HFFc6 (cell line): ENCODE measurements around the gene ABCG5. TPM values are rescaled to one million over a fixed set of nuclear protein-coding genes. Genes with fewer than 3 reads are reported as not detected.
A peak's percentile ranks its signal among the peaks of the same experiment; 100 is the strongest.

Experiments used
- DNase-seq: peaks from one replicate; pipeline ENCODE4 v3.0.0-alpha.2; 2018
- H3K27ac Mint-ChIP-seq: 2 replicates; pipeline ENCODE4 v1.8.0; 2020; ENCODE audit warnings: mild to moderate bottlenecking, mixed read lengths
- H3K27me3 Mint-ChIP-seq: 2 replicates; pipeline ENCODE4 v1.8.0; 2021; ENCODE audit warnings: mild to moderate bottlenecking, moderate library complexity, mixed read lengths; ENCODE audit not compliant: insufficient read depth
- H3K36me3 Mint-ChIP-seq: 2 replicates; pipeline ENCODE4 v1.8.0; 2021; ENCODE audit warnings: low read depth, mixed read lengths
- H3K4me1 Mint-ChIP-seq: 2 replicates; pipeline ENCODE4 v1.8.0; 2020; ENCODE audit warnings: low read depth, mixed read lengths
- H3K4me3 Mint-ChIP-seq: 2 replicates; pipeline ENCODE4 v1.8.0; 2020; ENCODE audit warnings: mild to moderate bottlenecking, moderate library complexity, mixed read lengths
- H3K9me3 Mint-ChIP-seq: 2 replicates; pipeline ENCODE4 v1.8.0; 2020; ENCODE audit warnings: mild to moderate bottlenecking, mixed read lengths
- CTCF ChIP-seq: fragments of 200-600 bp; sonication (generic); IDR thresholded peaks from 2 replicates; pipeline ENCODE4 v1.5.0; 2021; ENCODE audit warnings: antibody characterized with exemption, mild to moderate bottlenecking
- total RNA-seq, 6 experiments: library from RNA; stranded (reverse); fragmentation: NEBNext Ultra II Directional; extraction: Animal tissue kit (Norgen Biotek cat#: 25700); gene quantifications; 2 replicates in 1 of 6; 3 replicates in 5 of 6; pipeline ENCODE4 v1.2.3, GENCODE V29; 2021

ABCG5 gene
- total RNA-seq, 6 experiments from 2014 or later = not detected

- H3K27me3 Mint-ChIP-seq = no peaks in the 10 kb centered on the region; the same call in 1 of the 2 replicates
- H3K4me3 Mint-ChIP-seq = no peak overlapping the region
- H3K4me1 Mint-ChIP-seq = no peaks in the 10 kb centered on the region
- TF ChIP-seq CTCF = no peak
- H3K27ac Mint-ChIP-seq = no peak overlapping the region
- no peak for DNase-seq
- no peaks in the 10 kb centered on the region for H3K9me3 Mint-ChIP-seq
- no peaks in the 10 kb centered on the region; the same call in 1 of the 2 replicates for H3K36me3 Mint-ChIP-seq
Measured at GRCh38 chr2:43803113-43803512, 35.5 kb downstream of the ABCG5 start.

DNA sequence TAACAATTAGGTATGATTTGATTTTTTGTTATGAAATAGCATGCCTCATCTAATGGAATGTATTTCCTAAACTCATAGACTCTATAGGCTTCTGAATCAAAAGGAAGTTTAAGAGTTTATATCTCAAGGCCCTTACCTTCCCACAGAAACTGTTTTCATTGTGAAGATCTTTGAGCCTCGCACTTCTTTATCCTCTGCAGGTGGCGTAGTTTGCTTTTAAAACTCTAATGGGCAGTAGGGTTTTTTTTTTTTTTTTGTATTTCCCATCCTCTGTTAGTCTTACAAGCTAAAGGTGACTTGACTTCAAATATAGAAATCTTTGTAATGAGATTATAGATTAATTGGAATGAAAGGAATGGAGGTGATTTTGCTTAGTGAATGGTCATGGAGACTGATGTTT is 36.5 kb downstream of the ABCG5 start:
- no peaks in the 10 kb centered on the region; the same call in 1 of the 2 replicates for H3K27me3 Mint-ChIP-seq
- H3K9me3 Mint-ChIP-seq = no peaks in the 10 kb centered on the region
- no peak overlapping the region for H3K4me3 Mint-ChIP-seq

GRCh38 chr2:43800894-43801293 is 37.7 kb downstream of the ABCG5 start:
- H3K27ac Mint-ChIP-seq = no peak overlapping the region
- H3K9me3 Mint-ChIP-seq = no peaks in the 10 kb centered on the region
- DNase-seq = no peak
- no peak overlapping the region for H3K4me3 Mint-ChIP-seq
- no peaks in the 10 kb centered on the region; the same call in 1 of the 2 replicates for H3K36me3 Mint-ChIP-seq
- TF ChIP-seq CTCF = no peak
- H3K4me1 Mint-ChIP-seq = no peaks in the 10 kb centered on the region
- H3K27me3 Mint-ChIP-seq = no peaks in the 10 kb centered on the region; the same call in 1 of the 2 replicates

More for the DNA sequence above, 36.5 kb downstream of the ABCG5 start:
- no peak for DNase-seq
- H3K4me1 Mint-ChIP-seq = no peaks in the 10 kb centered on the region
- H3K36me3 Mint-ChIP-seq = no peaks in the 10 kb centered on the region; the same call in 1 of the 2 replicates
- no peak for TF ChIP-seq CTCF
- no peak overlapping the region for H3K27ac Mint-ChIP-seq

DNA sequence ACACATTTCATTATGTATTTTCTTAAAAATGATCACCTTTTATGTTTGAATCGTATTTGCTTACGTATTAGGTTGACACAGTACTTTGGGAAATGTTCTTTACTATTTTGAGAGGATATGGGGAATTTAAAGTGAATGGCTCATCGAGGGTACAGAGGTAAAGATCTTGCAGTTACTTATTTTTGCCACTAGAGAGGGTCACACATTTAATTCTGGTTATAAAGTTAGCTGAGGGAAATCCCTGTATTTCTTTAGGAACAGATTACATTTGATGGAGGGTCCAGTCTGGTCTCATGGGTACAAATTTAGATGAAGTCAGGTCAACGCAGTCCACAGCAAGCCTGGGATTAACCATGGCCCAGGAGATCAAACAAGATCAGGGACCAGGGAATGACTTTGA is 40.3 kb downstream of the ABCG5 start:
- no peak for DNase-seq
- H3K27me3 Mint-ChIP-seq = no peaks in the 10 kb centered on the region; the same call in 1 of the 2 replicates

DNA sequence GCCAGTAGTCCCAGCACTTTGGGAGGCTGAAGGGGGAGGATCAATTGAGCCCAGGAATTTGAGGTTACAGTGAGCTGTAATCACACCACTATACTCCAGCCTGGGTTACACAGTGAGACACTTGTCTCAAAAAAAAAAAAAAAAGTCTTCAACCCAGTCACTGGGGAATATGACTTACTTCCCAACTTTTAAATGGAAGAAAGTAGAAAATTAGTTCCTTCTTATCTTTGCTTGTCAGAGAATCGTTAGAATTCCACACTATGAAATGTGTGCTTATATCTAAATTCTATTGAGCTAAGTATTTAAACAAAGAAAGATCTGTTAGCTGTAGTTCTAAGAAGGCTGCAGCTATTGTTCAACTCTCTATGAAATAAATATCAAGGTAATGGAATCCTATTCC is 42.4 kb downstream of the ABCG5 start:
- no peak overlapping the region for H3K27ac Mint-ChIP-seq
- DNase-seq = no peak
- no peaks in the 10 kb centered on the region for H3K4me1 Mint-ChIP-seq
- TF ChIP-seq CTCF = no peak
- H3K9me3 Mint-ChIP-seq = no peaks in the 10 kb centered on the region
- peaks cover 4% of the 10 kb centered on the region; the same call in 1 of the 2 replicates for H3K36me3 Mint-ChIP-seq
- H3K27me3 Mint-ChIP-seq = no peaks in the 10 kb centered on the region; the same call in 1 of the 2 replicates
- no peak overlapping the region for H3K4me3 Mint-ChIP-seq

More for the DNA sequence above, 40.3 kb downstream of the ABCG5 start:
- no peak overlapping the region for H3K4me3 Mint-ChIP-seq
- H3K27ac Mint-ChIP-seq = no peak overlapping the region
- TF ChIP-seq CTCF = peak; percentile 63
- H3K4me1 Mint-ChIP-seq = no peaks in the 10 kb centered on the region
- H3K9me3 Mint-ChIP-seq = no peaks in the 10 kb centered on the region
- H3K36me3 Mint-ChIP-seq = peaks cover 4% of the 10 kb centered on the region; the same call in 1 of the 2 replicates
